NCI-H2227 (cell line): ENCODE data around the gene SPRR3.

Experiments
- DNase-seq: peaks from one replicate; lab custom pipeline; 2025; ENCODE audit not compliant: unreplicated experiment; lab: John Stamatoyannopoulos, UW

Gene SPRR3

GRCh38 chr1:153049211-153049610 is 47.7 kb downstream of the SPRR3 start:
- no peak for DNase-seq
